Activated CD4-positive, CD25-positive, alpha-beta regulatory T cell treated with anti-CD3 and anti-CD28 coated beads, Interleukin-2, amount 50 U/mL, for 24 hours (primary cell): ENCODE results near the gene MRPL42.

Source experiments
- ATAC-seq, 2 donors: fragments of 150-1000 bp; cut with Tn5 transposase; one replicate each; pipeline ENCODE4 v1.10.0; 2021; ENCODE audit warnings: mild to moderate bottlenecking in 1 of 2, moderate library complexity in 1 of 2

MRPL42 gene

GRCh38 chr12:93500667-93501066 is 33.4 kb downstream of the MRPL42 start:
- ATAC-seq = no peak

DNA sequence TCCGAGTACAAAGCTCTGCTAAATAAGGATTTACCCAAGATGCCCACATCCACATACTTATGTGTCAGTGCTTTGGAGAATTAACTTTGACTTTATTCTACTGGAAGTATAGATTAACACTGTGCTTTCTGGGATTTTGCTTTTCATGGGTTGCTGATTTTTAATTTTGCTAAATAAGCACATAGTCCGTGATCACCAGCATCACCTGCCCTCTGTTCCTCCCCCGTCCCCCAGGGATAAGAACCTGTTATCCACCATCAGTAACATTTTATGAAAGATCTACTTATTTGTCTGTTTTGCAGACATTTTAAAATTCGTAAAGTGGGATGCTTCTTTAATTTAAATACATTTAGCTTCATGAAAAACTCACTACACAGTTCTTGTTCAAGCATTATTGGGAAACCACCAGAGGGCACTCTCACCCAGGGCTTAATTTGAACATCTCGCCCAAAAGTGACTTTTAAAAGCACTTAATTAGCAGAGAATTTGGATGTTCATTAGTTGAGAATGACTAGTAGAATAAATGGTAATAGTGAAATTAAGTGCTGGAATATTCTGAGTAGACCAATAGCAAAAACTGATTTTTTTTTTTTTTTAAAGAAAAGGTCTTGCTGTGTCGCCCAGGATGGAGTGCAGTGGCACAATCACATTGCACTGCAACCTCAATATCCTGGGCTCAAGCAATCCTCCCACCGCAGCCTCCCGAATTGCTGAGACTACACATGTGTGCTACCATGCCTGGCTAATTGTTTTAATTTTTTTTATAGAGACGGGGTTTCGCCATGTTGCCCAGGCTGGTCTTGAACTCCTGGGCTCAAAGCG is 35.7 kb downstream of the MRPL42 start:
- ATAC-seq = no peak

GRCh38 chr12:93507165-93507564 is 39.9 kb downstream of the MRPL42 start:
- no peak for ATAC-seq

DNA sequence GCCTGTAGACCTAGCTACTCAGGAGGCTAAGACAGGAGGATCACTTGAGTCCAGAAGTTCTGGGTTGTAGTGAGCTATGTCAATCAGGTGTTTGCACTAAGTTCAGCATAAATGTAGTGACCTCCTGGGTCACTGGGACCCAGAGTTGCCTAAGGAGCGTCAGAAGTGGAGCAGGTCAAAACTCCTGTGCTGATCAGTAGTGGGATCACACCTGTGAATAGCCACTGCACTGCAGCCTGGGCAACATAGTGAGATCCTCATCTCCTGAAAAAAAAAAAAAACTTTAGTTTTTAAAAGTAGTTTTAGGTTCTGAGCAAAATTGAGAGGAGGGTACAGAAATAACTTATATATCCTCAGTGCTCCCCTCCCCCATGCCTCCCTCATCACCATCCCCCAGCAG is 42.2 kb downstream of the MRPL42 start:
- no peak for ATAC-seq

- ATAC-seq = no peak
These were observed 47.5 kb downstream of the MRPL42 start for GRCh38 chr12:93514853-93515252.

DNA sequence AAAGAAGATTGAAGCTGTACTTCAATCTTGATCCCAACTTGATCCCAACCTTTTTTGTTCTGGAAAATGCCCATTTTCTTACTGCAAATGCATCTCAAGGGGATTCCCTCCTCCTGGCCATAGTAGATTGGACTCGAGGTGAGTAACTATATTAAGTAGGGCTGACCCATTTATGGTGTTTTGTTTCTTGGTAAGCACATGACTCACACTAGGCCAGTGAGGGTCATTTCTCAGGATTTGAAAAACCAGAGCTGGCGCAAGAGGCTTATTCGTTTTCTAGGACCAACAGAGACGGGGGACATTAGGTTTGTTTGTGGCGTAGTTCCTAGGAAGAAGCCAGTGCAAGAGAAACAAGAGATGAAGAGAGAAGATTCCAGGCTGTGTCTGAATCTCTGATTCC is 51.4 kb downstream of the MRPL42 start:
- no peak for ATAC-seq

- no peak for ATAC-seq
These were observed 52.5 kb downstream of the MRPL42 start for GRCh38 chr12:93519859-93520258.

DNA sequence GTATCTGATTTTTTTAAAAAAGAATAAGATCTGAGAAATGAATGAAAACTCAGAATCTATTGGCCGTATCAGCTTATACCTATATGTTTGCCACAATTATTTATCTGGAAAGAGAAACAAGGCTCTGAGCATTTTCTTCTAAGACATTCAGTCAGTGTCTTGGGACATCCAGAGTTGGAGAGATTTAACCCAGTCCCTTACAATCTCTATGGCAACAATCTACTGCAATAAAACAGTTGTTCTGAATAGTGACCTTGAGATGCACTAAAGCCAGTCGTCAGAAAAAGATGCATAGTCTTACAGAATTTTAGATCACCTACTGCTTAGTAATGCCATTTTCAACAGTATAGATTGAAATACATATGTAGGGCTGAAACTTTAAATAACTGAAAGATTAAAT is 53.1 kb downstream of the MRPL42 start:
- ATAC-seq = no peak

DNA sequence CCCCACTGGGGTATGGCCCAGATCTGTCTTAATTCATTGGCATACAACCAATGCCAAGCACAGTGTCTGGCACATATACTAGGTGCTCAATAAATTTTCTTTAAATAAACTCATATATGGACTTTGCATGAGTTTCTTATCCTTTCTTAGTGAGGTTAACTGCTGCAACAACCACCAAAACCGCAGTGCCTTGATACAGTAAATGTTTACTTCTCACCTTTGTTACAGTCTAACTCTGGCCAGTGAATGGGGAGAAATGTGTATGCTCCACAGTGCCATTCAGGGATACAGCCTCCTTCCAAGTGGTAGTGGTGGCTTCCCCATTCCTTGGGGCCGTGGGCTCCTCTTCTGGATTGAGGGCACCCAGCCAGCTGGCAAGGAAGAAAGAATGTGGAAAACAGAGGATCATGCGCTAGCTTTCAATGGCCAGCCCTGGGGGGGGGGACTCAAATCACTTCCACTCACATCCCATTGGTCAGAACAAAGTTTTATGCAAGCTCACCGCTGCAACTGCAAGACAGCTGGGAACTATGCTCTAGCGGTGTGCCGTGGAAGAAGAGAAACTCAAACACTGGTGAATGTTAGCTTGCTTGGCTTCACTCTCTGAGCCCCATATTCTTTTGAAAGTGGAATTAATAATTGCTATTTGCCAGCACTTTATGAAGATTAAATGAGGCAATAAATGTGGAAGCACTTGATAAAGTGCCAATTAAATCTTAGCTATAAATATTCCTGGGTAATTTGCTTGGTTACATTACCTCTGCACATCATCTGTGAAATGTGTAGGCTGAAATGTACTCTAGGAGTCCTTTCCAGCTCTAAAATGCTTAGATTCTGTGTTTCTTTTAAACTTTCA is 54.1 kb downstream of the MRPL42 start:
- no peak for ATAC-seq

DNA sequence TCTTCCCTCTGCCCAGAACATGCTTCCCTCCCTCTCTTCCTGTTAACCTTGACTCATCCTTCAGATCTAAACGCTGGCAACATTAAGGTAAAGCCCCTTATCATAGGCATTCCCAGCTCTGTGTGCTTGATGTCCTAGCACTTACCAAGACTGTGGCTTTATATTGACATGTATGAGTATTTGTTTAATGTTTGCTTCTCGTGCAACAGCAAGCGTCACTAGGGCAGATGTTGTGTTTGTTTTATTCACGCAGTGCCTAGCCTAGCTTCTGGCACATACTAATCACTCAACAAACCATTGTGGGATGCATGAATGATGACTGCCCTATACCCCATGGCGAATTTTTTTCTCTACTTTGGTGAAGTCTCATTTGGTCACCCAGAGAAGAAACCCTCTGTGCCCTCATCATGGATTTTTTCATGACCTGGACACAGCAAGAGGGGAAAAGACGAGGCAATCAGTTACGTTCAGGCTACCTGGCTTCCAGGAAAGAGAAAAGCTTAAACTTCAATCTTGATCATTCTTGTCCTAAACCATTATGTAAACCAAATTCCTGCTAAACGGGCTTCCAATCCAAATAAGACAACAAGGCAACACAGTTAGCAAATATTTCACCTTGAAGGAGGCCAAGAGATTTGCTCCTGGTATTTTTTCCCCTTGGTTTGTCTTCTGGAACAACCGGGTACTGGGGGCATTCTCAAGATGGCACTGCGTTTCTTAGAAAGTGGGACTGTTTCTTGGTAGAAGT is 57.2 kb downstream of the MRPL42 start:
- no peak for ATAC-seq

DNA sequence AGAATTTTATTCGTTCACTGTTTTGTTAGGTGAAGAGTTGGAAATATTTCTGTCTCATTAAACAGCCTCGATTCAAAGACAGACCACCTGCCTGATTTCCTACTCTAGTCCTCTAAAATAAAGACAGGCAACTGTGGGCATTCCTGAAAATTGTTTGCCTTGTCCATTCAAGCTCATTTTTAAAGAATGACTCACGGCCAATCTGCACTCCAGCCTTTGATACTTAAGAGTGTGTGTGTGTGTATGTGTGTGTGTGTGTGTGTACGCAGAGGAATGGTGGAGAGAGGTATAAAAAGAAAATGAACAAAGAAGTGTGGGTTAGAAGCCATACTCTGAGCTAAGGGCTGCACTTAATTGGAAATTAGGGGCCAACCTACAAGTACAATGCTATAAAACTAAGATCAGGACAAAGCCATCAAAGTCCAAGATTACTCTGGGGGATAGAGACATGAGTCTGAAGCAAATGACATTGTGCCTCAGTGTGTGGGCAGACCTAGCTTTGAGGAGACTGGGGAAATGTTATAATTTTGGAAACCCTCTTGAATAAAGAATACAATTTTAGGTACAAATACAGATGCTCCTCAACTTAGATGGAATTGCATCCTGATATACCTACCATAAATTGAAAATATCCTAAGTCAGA is 59.6 kb downstream of the MRPL42 start:
- no peak for ATAC-seq

DNA sequence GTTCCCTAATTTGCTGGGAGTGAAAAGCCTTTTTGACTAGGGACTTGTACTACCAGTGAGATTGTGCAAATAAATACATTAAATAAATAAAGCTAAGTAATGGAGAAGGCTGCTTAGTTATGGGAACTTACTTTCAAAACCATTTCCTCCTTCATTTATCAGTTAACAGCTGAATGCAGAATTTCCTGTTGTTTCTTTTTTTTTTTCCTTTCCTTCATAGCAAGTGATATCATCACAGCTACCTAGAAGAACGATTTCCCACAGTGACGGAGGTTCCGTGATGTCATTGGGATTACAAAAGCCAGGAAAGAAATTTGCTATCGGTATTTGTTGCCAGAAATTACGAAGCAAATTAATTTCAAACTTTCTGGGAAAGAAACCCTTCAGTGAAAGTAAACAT is 63.0 kb downstream of the MRPL42 start:
- ATAC-seq = no peak

GRCh38 chr12:93533310-93533709 is 66.0 kb downstream of the MRPL42 start:
- no peak for ATAC-seq

- no peak for ATAC-seq
These were observed 68.9 kb downstream of the MRPL42 start for GRCh38 chr12:93536111-93536765.

DNA sequence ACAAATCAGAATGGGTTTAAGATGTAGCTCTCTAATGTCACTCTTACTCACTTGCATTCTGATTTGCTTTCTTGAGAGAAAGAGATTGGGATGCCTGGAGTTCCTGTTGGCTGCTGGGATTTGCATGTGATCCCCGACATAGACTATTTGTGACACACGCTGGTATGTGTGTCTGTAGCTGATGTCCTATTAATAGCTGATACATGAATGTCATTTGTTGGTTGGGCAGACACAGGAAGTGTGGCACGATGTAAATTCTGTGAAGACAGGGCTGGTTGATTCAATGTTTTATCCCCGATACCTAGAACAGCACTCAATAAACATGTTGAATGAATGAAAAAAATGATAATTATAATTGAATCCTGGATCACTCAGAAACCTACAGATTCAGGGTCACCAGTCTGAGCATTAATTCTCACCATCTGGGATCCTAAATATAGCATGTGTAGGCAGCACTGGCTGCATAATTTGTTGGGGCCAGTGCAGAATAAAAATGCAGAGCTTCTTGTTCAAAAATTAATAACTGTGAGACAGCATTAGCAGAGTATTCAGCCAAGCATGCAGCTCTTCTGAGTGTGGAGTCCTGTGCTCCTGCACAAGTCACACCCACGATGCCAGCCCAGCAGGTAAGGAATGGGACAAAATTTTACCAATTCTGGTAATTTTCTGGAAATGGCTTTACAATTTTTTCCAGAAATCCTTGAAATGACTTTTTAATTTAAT is 69.6 kb downstream of the MRPL42 start:
- peak in 1 of 2 donors; percentile 38 for ATAC-seq

GRCh38 chr12:93537769-93538168 is 70.5 kb downstream of the MRPL42 start:
- no peak for ATAC-seq

- no peak for ATAC-seq
These were observed 72.5 kb downstream of the MRPL42 start for GRCh38 chr12:93539821-93540220.

GRCh38 chr12:93540466-93540865 is 73.2 kb downstream of the MRPL42 start:
- no peak for ATAC-seq

GRCh38 chr12:93541578-93542225 is 74.4 kb downstream of the MRPL42 start:
- ATAC-seq = peak in 1 of 2 donors; percentile 21

DNA sequence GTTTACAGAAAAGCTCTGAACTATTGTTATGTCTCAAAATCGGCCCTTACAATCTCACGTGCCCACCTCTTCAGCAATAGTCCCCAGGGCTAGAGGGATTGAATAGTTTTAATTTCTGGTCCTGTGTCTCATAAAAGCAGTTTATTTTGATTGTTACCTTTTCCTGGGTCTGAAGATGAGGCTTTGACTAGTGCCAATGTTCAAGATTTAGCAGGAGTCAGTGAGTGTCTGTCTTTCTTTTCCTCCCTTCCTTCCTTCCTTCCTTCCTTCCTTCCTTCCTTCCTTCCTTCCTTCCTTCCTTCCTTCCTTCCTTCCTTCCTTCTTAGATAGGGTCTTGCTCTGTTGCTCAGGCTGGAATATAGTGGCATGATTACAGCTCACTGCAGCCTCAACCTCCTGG is 80.5 kb downstream of the MRPL42 start:
- no peak for ATAC-seq

DNA sequence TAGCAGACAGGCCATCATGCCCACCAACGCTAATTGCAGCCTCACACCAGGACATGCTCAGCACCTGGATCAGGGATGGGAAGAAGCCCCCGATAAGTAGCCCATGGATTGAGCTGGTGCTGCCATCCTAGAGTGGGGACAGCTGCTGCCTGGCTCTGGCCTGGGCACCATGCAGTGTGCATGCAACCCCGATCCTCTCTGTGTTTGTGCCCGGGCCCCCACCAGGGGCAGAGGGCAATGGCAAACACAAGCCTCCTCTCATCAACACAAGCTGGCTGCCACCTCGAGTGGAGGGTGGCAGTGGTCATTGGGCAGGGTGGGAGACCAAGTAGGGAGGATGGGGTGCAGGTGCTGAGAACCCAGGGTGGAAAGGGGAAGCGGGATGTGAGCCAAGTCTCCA is 81.9 kb downstream of the MRPL42 start:
- no peak for ATAC-seq
